K562 (cell line): ENCODE results near the gene PTOV1. TPM values are rescaled to one million over a fixed set of nuclear protein-coding genes. Genes with fewer than 3 reads are reported as not detected.

Source experiments
- CBX1 ChIP-seq: sonication (generic); IDR thresholded peaks from 2 replicates; pipeline ENCODE4 v1.6.1; 2016; ENCODE audit warnings: antibody characterized with exemption, low read depth, mild to moderate bottlenecking
- CBX3 ChIP-seq, 2 experiments: IDR thresholded peaks; 1 replicate in 1 of 2; 2 replicates in 1 of 2; pipeline ENCODE4 v1.6.1; 2012; ENCODE audit warnings: inconsistent platforms in 2 of 2, low read length in 2 of 2, borderline replicate concordance in 1 of 2, control low read depth in 1 of 2
- CREM ChIP-seq: IDR thresholded peaks from 2 replicates; pipeline ENCODE4 v1.6.1; 2014; ENCODE audit warnings: antibody characterized with exemption, low read depth
- DDX20 ChIP-seq: fragments of 450-650 bp; IDR thresholded peaks from 2 replicates; pipeline ENCODE4 v1.6.1; 2016; ENCODE audit warnings: missing genetic modification characterization, low read depth, mild to moderate bottlenecking, missing compliant biosample characterization, moderate library complexity
- GABPA ChIP-seq: fragments of 200-800 bp; sonication (Bioruptor generic); conservative IDR thresholded peaks from 2 replicates; pipeline ENCODE4 v1.6.1; 2016; ENCODE audit warnings: low read depth, missing genetic modification characterization, missing compliant biosample characterization
- GABPB1 ChIP-seq: sonication (generic); formaldehyde crosslinking; IDR thresholded peaks from 2 replicates; pipeline ENCODE4 v1.8.0; 2022; ENCODE audit warnings: mild to moderate bottlenecking, missing genetic modification reagents
- KLF13 ChIP-seq: fragments of 450-650 bp; IDR thresholded peaks from 2 replicates; pipeline ENCODE4 v1.6.1; 2016; ENCODE audit warnings: missing genetic modification characterization, low read depth, mild to moderate bottlenecking, missing compliant biosample characterization, moderate library complexity, borderline replicate concordance
- POLR2A ChIP-seq: fragments of 450-650 bp; conservative IDR thresholded peaks from 2 replicates; pipeline ENCODE4 v1.6.1; 2016
- RAD51 ChIP-seq: fragments of 450-650 bp; IDR thresholded peaks from 2 replicates; pipeline ENCODE4 v1.7.1; 2016; ENCODE audit warnings: low read depth, mild to moderate bottlenecking, borderline replicate concordance
- RFX5 ChIP-seq: IDR thresholded peaks from 2 replicates; pipeline ENCODE4 v1.6.1; 2011; ENCODE audit warnings: low read depth, mild to moderate bottlenecking, improper control_type of control experiment, low read length
- SMAD1 ChIP-seq: fragments of 150-350 bp; IDR thresholded peaks from 2 replicates; pipeline ENCODE4 v1.6.1; 2014; ENCODE audit warnings: low read length, low read depth; ENCODE audit not compliant: partially characterized antibody
- SRF ChIP-seq, 2 experiments: fragments of 250-450, 450-650 bp in 1 of 2; sonication (Bioruptor Pico) in 1 of 2; sonication (generic) in 1 of 2; formaldehyde crosslinking; IDR thresholded peaks; 2 replicates each; pipeline versions ENCODE4 v1.5.0 to v1.5.1; 2020 to 2022; ENCODE audit warnings: mild to moderate bottlenecking in 1 of 2, missing genetic modification reagents in 1 of 2
- ZNF324 ChIP-seq: fragments of 250-450 bp; sonication (Bioruptor Pico); IDR thresholded peaks from 2 replicates; pipeline ENCODE4 v1.4.0; 2020; ENCODE audit warnings: mild to moderate bottlenecking
- ZNF583 ChIP-seq: fragments of 250-450 bp; sonication (Bioruptor Pico); IDR thresholded peaks from 2 replicates; pipeline ENCODE4 v1.4.0; 2020
- polyA plus RNA-seq, 8 experiments: library from polyadenylated mRNA; depleted of rRNA in 4 of 8; stranded (reverse) in 5 of 8; unstranded in 3 of 8; fragments of >200 nt; fragmentation: Nextera tagmentation in 2 of 8; fragmentation: Illumina TruSeq in 1 of 8; extraction: Ambion mirVana in 2 of 8; extraction: Trizol in 1 of 8; gene quantifications; 2 replicates each; pipeline versions ENCODE4 v1.2.1 to v1.2.3, GENCODE V29; 2011 to 2014; ENCODE audit warnings: inconsistent platforms in 1 of 8, missing spikeins in 1 of 8
- total RNA-seq, 7 experiments: library from RNA; depleted of rRNA in 6 of 7; stranded (reverse); fragments of >200 nt in 6 of 7; fragmentation: Illumina TruSeq in 2 of 7; extraction: Trizol in 2 of 7; gene quantifications; 2 replicates each; pipeline versions ENCODE4 v1.2.1 to v1.2.3, GENCODE V29; 2011 to 2021; ENCODE audit warnings: low replicate concordance in 1 of 7
- TF ChIP-seq, protein P1 (sequence below), 2 experiments: fragments of 450-650 bp; IDR thresholded peaks; 2 replicates each; pipeline ENCODE4 v1.6.1; 2018; ENCODE audit warnings: mild to moderate bottlenecking in 2 of 2, low read depth in 1 of 2; ENCODE audit not compliant: partially characterized antibody in 2 of 2
- TF ChIP-seq, protein P2 (sequence below): fragments of 250-450 bp; sonication (Bioruptor Pico); IDR thresholded peaks from 2 replicates; pipeline ENCODE4 v1.5.0; 2021; ENCODE audit warnings: mild to moderate bottlenecking, moderate library complexity
- TF ChIP-seq, protein P3 (sequence below): fragments of 450-650 bp; IDR thresholded peaks from 2 replicates; pipeline ENCODE4 v1.6.1; 2018; ENCODE audit not compliant: partially characterized antibody

The PTOV1 gene
- total and polyA plus RNA-seq, 9 of the 15 experiments (the other 6 are each of a cell fraction or from before 2014, with no cell fraction given), result 4.9 to 169 (median 43.5) TPM

DNA sequence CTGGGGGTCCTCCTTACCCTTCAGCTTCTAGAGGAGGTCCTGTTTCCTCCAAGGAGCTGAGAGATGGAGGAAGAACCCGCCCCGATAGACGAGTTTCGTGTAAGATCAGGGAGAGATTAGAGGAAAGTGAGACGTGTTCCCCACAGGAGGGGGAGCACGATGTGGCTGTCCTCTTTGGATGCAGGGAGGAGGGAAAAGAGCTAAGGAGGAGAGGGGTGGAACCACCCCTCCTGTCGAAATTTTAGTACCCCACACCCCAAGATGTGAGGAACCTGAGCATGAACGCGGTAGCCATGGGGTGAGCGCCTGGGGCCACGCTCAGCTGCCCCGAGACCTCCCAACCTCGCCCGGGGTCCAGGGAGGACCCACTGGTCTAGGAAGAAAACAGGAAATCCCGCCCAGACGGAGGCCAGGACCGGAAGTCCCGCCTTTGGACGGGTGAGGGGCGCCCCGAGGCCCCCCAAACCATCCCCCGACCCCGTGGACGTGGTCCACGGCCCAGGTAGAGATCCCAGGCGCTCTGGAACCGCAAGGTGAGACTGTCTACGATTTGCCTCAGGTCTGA, 25.0 kb downstream of the PTOV1 start (continued):
- TF ChIP-seq, protein P1, sequence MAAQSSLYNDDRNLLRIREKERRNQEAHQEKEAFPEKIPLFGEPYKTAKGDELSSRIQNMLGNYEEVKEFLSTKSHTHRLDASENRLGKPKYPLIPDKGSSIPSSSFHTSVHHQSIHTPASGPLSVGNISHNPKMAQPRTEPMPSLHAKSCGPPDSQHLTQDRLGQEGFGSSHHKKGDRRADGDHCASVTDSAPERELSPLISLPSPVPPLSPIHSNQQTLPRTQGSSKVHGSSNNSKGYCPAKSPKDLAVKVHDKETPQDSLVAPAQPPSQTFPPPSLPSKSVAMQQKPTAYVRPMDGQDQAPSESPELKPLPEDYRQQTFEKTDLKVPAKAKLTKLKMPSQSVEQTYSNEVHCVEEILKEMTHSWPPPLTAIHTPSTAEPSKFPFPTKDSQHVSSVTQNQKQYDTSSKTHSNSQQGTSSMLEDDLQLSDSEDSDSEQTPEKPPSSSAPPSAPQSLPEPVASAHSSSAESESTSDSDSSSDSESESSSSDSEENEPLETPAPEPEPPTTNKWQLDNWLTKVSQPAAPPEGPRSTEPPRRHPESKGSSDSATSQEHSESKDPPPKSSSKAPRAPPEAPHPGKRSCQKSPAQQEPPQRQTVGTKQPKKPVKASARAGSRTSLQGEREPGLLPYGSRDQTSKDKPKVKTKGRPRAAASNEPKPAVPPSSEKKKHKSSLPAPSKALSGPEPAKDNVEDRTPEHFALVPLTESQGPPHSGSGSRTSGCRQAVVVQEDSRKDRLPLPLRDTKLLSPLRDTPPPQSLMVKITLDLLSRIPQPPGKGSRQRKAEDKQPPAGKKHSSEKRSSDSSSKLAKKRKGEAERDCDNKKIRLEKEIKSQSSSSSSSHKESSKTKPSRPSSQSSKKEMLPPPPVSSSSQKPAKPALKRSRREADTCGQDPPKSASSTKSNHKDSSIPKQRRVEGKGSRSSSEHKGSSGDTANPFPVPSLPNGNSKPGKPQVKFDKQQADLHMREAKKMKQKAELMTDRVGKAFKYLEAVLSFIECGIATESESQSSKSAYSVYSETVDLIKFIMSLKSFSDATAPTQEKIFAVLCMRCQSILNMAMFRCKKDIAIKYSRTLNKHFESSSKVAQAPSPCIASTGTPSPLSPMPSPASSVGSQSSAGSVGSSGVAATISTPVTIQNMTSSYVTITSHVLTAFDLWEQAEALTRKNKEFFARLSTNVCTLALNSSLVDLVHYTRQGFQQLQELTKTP (IDR thresholded peaks at IDR 0.05; ENCODE audit: low read depth in 1 of 2, partially characterized antibody in 2 of 2), result peak in 1 of 2 experiments; percentile 15
- peak in 1 of 2 experiments; percentile 87; a peak in 1 of 4 replicates for TF ChIP-seq SRF (CRISPR knock-in tag; IDR thresholded peaks at IDR 0.05)
- no peak for TF ChIP-seq RFX5
- TF ChIP-seq ZNF324 (CRISPR knock-in tag), result peak; percentile 24; the same call in 1 of the 2 replicates
- no peak for TF ChIP-seq GABPB1 (CRISPR knock-in tag)
- no peak for TF ChIP-seq CBX1
- TF ChIP-seq POLR2A, result peak; percentile 63
- TF ChIP-seq GABPA (tag), result peak; percentile 96
- TF ChIP-seq RAD51, result no peak
- no peak for TF ChIP-seq CREM
- no peak for TF ChIP-seq SMAD1
- no peak for TF ChIP-seq KLF13 (tag)
- TF ChIP-seq ZNF583, result no peak
- TF ChIP-seq, protein P2, sequence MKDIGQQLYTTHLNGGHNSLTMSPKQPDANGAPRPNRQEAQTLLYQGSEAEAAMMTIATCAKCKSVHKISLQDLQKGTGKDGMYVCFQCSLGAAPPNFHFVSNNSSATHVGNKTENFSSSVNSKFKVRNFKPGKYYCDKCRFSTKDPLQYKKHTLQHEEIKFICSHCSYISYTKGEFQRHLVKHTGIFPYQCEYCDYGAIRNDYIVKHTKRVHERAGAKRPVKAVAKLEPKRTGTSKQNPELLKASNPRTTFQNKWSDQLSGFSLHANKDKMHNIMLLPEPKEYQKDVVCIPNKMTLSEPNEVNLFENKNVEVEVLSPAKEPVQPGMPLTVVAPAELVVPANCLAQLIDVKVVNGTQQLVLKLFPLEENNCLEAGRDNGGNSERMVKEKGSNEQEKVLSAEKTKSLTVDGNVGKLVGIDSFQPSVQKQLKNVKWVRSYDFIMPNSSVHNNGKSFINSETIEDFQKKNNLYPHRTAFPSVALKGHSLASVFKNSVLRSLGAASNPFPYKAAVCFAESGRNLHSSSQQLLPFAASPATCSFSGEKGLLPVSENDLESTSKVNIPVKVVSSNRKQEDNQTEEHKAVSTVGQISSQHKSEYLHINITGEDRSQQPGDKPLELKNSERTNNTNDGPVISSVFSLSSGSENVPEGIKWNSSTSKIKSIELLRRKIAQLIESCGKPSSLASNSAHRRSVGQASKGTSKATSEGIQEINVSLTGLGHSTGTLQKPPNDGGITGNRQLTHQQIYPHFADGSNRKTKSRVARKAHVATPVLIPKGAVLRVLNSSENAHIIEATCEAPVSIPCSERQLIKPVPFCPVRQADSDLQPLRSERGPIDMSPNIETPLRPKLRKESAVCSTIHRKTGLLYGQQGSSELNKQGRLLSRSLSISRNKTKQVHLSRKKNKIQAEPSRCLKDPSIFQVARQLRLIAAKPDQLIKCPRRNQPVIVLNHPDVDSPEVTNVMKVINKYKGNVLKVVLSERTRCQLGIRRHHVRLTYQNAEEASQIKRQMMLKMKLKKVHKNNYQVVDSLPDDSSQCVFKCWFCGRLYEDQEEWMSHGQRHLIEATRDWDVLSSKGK (CRISPR knock-in tag), result no peak
- TF ChIP-seq, protein P3, sequence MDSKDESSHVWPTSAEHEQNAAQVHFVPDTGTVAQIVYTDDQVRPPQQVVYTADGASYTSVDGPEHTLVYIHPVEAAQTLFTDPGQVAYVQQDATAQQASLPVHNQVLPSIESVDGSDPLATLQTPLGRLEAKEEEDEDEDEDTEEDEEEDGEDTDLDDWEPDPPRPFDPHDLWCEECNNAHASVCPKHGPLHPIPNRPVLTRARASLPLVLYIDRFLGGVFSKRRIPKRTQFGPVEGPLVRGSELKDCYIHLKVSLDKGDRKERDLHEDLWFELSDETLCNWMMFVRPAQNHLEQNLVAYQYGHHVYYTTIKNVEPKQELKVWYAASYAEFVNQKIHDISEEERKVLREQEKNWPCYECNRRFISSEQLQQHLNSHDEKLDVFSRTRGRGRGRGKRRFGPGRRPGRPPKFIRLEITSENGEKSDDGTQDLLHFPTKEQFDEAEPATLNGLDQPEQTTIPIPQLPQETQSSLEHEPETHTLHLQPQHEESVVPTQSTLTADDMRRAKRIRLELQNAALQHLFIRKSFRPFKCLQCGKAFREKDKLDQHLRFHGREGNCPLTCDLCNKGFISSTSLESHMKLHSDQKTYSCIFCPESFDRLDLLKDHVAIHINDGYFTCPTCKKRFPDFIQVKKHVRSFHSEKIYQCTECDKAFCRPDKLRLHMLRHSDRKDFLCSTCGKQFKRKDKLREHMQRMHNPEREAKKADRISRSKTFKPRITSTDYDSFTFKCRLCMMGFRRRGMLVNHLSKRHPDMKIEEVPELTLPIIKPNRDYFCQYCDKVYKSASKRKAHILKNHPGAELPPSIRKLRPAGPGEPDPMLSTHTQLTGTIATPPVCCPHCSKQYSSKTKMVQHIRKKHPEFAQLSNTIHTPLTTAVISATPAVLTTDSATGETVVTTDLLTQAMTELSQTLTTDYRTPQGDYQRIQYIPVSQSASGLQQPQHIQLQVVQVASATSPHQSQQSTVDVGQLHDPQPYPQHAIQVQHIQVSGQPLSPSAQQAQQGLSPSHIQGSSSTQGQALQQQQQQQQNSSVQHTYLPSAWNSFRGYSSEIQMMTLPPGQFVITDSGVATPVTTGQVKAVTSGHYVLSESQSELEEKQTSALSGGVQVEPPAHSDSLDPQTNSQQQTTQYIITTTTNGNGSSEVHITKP, result peak; percentile 73
- no peak for TF ChIP-seq CBX3 (IDR thresholded peaks at IDR 0.05; ENCODE audit: borderline replicate concordance in 1 of 2, low read length in 2 of 2)
- TF ChIP-seq DDX20 (tag), result no peak
